ENCODE results near the gene PRRC2A.

PRRC2A gene

GRCh38 chr6:31633447-31633846 lies 12.9 kb downstream of the PRRC2A start:
- Histone ChIP-seq H3K9me3 (ENCODE audit: insufficient read depth, low read depth, low read length) (no peaks in the 10 kb centered on the region), H3K79me1 (ENCODE audit: low read length) (no peaks in the 10 kb centered on the region), H3K4me2 (ENCODE audit: low read length) (no peak overlapping the region), H3K23ac (ENCODE audit: low read length) (no peak overlapping the region), H4K91ac (ENCODE audit: low read depth, low read length) (no peak overlapping the region), H3K27me3 (ENCODE audit: insufficient read depth, low read length) (no peaks in the 10 kb centered on the region), H3K18ac (ENCODE audit: low read length) (no peak overlapping the region), H3K27ac (ENCODE audit: low read depth, low read length) (no peak overlapping the region), H3K79me2 (ENCODE audit: control insufficient read depth, insufficient read depth, low read length, poor library complexity) (no peaks in the 10 kb centered on the region), H2AFZ (ENCODE audit: insufficient read depth, low read length, poor library complexity) (no peak overlapping the region), H3K14ac (ENCODE audit: low read length) (no peak overlapping the region), H4K8ac (ENCODE audit: low read depth, low read length) (no peak overlapping the region), H3K4me1 (ENCODE audit: control insufficient read depth in 1 of 2, insufficient read depth in 2 of 2, low read length in 2 of 2) (no peaks in the 10 kb centered on the region), H2AK5ac (ENCODE audit: low read length) (no peak overlapping the region), H3K4ac (ENCODE audit: low read depth, low read length) (no peak overlapping the region), H4K12ac (ENCODE audit: low read depth, low read length) (no peak overlapping the region), H3K9ac (ENCODE audit: low read length) (no peak overlapping the region), H3K4me3 (ENCODE audit: low read depth, low read length) (no peak overlapping the region), H3K36me3 (ENCODE audit: control insufficient read depth in 1 of 2, insufficient read depth in 2 of 2, low read length in 2 of 2) (peaks cover 86 to 93% of the 10 kb centered on the region in 2 experiments), H2BK5ac (ENCODE audit: low read depth, low read length, poor library complexity) (no peak overlapping the region), H2BK12ac (ENCODE audit: low read length) (no peak overlapping the region), H2BK120ac (ENCODE audit: insufficient read depth, low read length, poor library complexity) (no peak overlapping the region)
- no peak for DNase-seq
- WGBS (ENCODE audit: extremely low coverage, insufficient coverage, insufficient read length), result no CpG with 5 or more reads among the region's 7 CpGs

- H3K14ac ChIP-seq (ENCODE audit: low read length), result no peak overlapping the region
- H3K4me1 ChIP-seq (ENCODE audit: control insufficient read depth in 1 of 2, insufficient read depth in 2 of 2, low read length in 2 of 2), result no peaks in the 10 kb centered on the region
- no peak overlapping the region for H3K9ac ChIP-seq (ENCODE audit: low read length)
- H2AFZ ChIP-seq (ENCODE audit: insufficient read depth, low read length, poor library complexity), result no peak overlapping the region
- no peak overlapping the region for H2AK5ac ChIP-seq (ENCODE audit: low read length)
- WGBS (ENCODE audit: extremely low coverage, insufficient coverage, insufficient read length), result no CpG with 5 or more reads among the region's 3 CpGs
- no peaks in the 10 kb centered on the region for H3K27me3 ChIP-seq (ENCODE audit: insufficient read depth, low read length)
- no peak overlapping the region for H3K23ac ChIP-seq (ENCODE audit: low read length)
- no peak overlapping the region for H4K91ac ChIP-seq (ENCODE audit: low read depth, low read length)
- no peak overlapping the region for H4K8ac ChIP-seq (ENCODE audit: low read depth, low read length)
- no peaks in the 10 kb centered on the region for H3K79me1 ChIP-seq (ENCODE audit: low read length)
- no peak overlapping the region for H3K18ac ChIP-seq (ENCODE audit: low read length)
- no peak overlapping the region for H2BK5ac ChIP-seq (ENCODE audit: low read depth, low read length, poor library complexity)
- no peaks in the 10 kb centered on the region for H3K79me2 ChIP-seq (ENCODE audit: control insufficient read depth, insufficient read depth, low read length, poor library complexity)
- H3K4ac ChIP-seq (ENCODE audit: low read depth, low read length), result no peak overlapping the region
- no peak overlapping the region for H2BK12ac ChIP-seq (ENCODE audit: low read length)
- no peak overlapping the region for H3K4me2 ChIP-seq (ENCODE audit: low read length)
- H2BK120ac ChIP-seq (ENCODE audit: insufficient read depth, low read length, poor library complexity), result no peak overlapping the region
- H3K36me3 ChIP-seq (ENCODE audit: control insufficient read depth in 1 of 2, insufficient read depth in 2 of 2, low read length in 2 of 2), result peaks cover 84 to 90% of the 10 kb centered on the region in 2 experiments
- no peaks in the 10 kb centered on the region for H3K9me3 ChIP-seq (ENCODE audit: insufficient read depth, low read depth, low read length)
- no peak overlapping the region for H3K27ac ChIP-seq (ENCODE audit: low read depth, low read length)
- no peak overlapping the region for H4K12ac ChIP-seq (ENCODE audit: low read depth, low read length)
- no peak overlapping the region for H3K4me3 ChIP-seq (ENCODE audit: low read depth, low read length)
- no peak for DNase-seq
These were observed 13.6 kb downstream of the PRRC2A start for GRCh38 chr6:31634131-31634530.

GRCh38 chr6:31634969-31635575 lies 14.6 kb downstream of the PRRC2A start:
- no peak overlapping the region for H4K12ac ChIP-seq (ENCODE audit: low read depth, low read length)
- H3K79me1 ChIP-seq (ENCODE audit: low read length), result no peaks in the 10 kb centered on the region
- DNase-seq, result no peak
- no peak overlapping the region for H3K27ac ChIP-seq (ENCODE audit: low read depth, low read length)
- H3K27me3 ChIP-seq (ENCODE audit: insufficient read depth, low read length), result no peaks in the 10 kb centered on the region
- no peaks in the 10 kb centered on the region for H3K79me2 ChIP-seq (ENCODE audit: control insufficient read depth, insufficient read depth, low read length, poor library complexity)
- H2BK5ac ChIP-seq (ENCODE audit: low read depth, low read length, poor library complexity), result no peak overlapping the region
- H4K91ac ChIP-seq (ENCODE audit: low read depth, low read length), result no peak overlapping the region
- H3K14ac ChIP-seq (ENCODE audit: low read length), result no peak overlapping the region
- no peak overlapping the region for H3K4me3 ChIP-seq (ENCODE audit: low read depth, low read length)
- H2BK12ac ChIP-seq (ENCODE audit: low read length), result no peak overlapping the region
- WGBS (ENCODE audit: extremely low coverage, insufficient coverage, insufficient read length), result no CpG with 5 or more reads among the region's 11 CpGs
- no peak overlapping the region for H2AFZ ChIP-seq (ENCODE audit: insufficient read depth, low read length, poor library complexity)
- H3K23ac ChIP-seq (ENCODE audit: low read length), result no peak overlapping the region
- H3K18ac ChIP-seq (ENCODE audit: low read length), result no peak overlapping the region
- H2AK5ac ChIP-seq (ENCODE audit: low read length), result no peak overlapping the region
- no peak overlapping the region for H3K4ac ChIP-seq (ENCODE audit: low read depth, low read length)
- H3K4me2 ChIP-seq (ENCODE audit: low read length), result no peak overlapping the region
- H4K8ac ChIP-seq (ENCODE audit: low read depth, low read length), result no peak overlapping the region
- H3K4me1 ChIP-seq (ENCODE audit: control insufficient read depth in 1 of 2, insufficient read depth in 2 of 2, low read length in 2 of 2), result no peaks in the 10 kb centered on the region
- peaks cover 80 to 90% of the 10 kb centered on the region in 2 experiments for H3K36me3 ChIP-seq (ENCODE audit: control insufficient read depth in 1 of 2, insufficient read depth in 2 of 2, low read length in 2 of 2)
- H3K9ac ChIP-seq (ENCODE audit: low read length), result no peak overlapping the region
- H3K9me3 ChIP-seq (ENCODE audit: insufficient read depth, low read depth, low read length), result no peaks in the 10 kb centered on the region
- no peak overlapping the region for H2BK120ac ChIP-seq (ENCODE audit: insufficient read depth, low read length, poor library complexity)

- Histone ChIP-seq H2AFZ (ENCODE audit: insufficient read depth, low read length, poor library complexity) (no peak overlapping the region), H3K9ac (ENCODE audit: low read length) (no peak overlapping the region), H2BK12ac (ENCODE audit: low read length) (no peak overlapping the region), H3K9me3 (ENCODE audit: insufficient read depth, low read depth, low read length) (no peaks in the 10 kb centered on the region), H2AK5ac (ENCODE audit: low read length) (no peak overlapping the region), H3K36me3 (ENCODE audit: control insufficient read depth in 1 of 2, insufficient read depth in 2 of 2, low read length in 2 of 2) (peaks cover 80 to 90% of the 10 kb centered on the region in 2 experiments), H3K4ac (ENCODE audit: low read depth, low read length) (no peak overlapping the region), H3K79me1 (ENCODE audit: low read length) (no peaks in the 10 kb centered on the region), H4K8ac (ENCODE audit: low read depth, low read length) (no peak overlapping the region), H4K12ac (ENCODE audit: low read depth, low read length) (no peak overlapping the region), H4K91ac (ENCODE audit: low read depth, low read length) (no peak overlapping the region), H3K4me2 (ENCODE audit: low read length) (no peak overlapping the region), H3K4me1 (ENCODE audit: control insufficient read depth in 1 of 2, insufficient read depth in 2 of 2, low read length in 2 of 2) (no peaks in the 10 kb centered on the region), H3K18ac (ENCODE audit: low read length) (no peak overlapping the region), H3K27me3 (ENCODE audit: insufficient read depth, low read length) (no peaks in the 10 kb centered on the region), H2BK5ac (ENCODE audit: low read depth, low read length, poor library complexity) (no peak overlapping the region), H3K27ac (ENCODE audit: low read depth, low read length) (no peak overlapping the region), H3K23ac (ENCODE audit: low read length) (no peak overlapping the region), H2BK120ac (ENCODE audit: insufficient read depth, low read length, poor library complexity) (no peak overlapping the region), H3K79me2 (ENCODE audit: control insufficient read depth, insufficient read depth, low read length, poor library complexity) (no peaks in the 10 kb centered on the region), H3K14ac (ENCODE audit: low read length) (no peak overlapping the region), H3K4me3 (ENCODE audit: low read depth, low read length) (no peak overlapping the region)
- no CpG with 5 or more reads among the region's 27 CpGs for WGBS (ENCODE audit: extremely low coverage, insufficient coverage, insufficient read length)
- DNase-seq, result no peak
These were observed 16.4 kb downstream of the PRRC2A start for GRCh38 chr6:31636698-31637596.

Data from trophoblast cell (in vitro differentiated cells and primary cell).